IMR-90 (cell line): ENCODE results near the gene HADHA. TPM values are rescaled to one million over a fixed set of nuclear protein-coding genes. Genes with fewer than 3 reads are reported as not detected.

Source experiments
- ATAC-seq: fragments of 200-7000 bp; cut with Tn5 transposase; 2 replicates; pipeline ENCODE4 v1.9.1; 2020; ENCODE audit warnings: low read depth, mild to moderate bottlenecking, moderate library complexity
- BruUV-seq: library from RNA; stranded (reverse); fragments of 400-500 nt; replicated peaks from 2 replicates; lab custom pipeline; 2021; lab: Mats Ljungman, UMichigan
- CTCF ChIA-PET: fragments of 300-600 bp; formaldehyde crosslinking; extraction: SDS; loops from one replicate; lab custom pipeline; 2021; ENCODE audit warnings: antibody characterized with exemption; lab: Yijun Ruan, JAX
- POLR2A ChIA-PET: fragments of 300-600 bp; sonication (Branson Sonifier 250); formaldehyde crosslinking; loops from one replicate; lab custom pipeline; 2022; ENCODE audit warnings: antibody characterized with exemption; ENCODE audit not compliant: unreplicated experiment; lab: Charles Lee
- DNase-seq: peaks from one replicate; pipeline ENCODE4 v3.0.0; 2013
- H2AFZ ChIP-seq: replicated peaks from 2 replicates; pipeline ENCODE3; 2013; ENCODE audit warnings: low read length, mild to moderate bottlenecking; ENCODE audit not compliant: poor library complexity
- H2AK5ac ChIP-seq: 2 replicates; pipeline ENCODE4 v1.6.1; 2013; ENCODE audit warnings: low read depth, low read length, inconsistent platforms
- H2AK9ac ChIP-seq: replicated peaks from 2 replicates; pipeline ENCODE3; 2013; ENCODE audit warnings: mild to moderate bottlenecking, low read depth, low read length, moderate library complexity; ENCODE audit not compliant: poor library complexity
- H2BK120ac ChIP-seq: 2 replicates; pipeline ENCODE4 v1.6.1; 2013; ENCODE audit warnings: low read depth, low read length, inconsistent platforms
- H2BK15ac ChIP-seq: 3 replicates; pipeline ENCODE4 v1.6.1; 2013; ENCODE audit warnings: low read depth, low read length, inconsistent platforms
- H2BK20ac ChIP-seq: 2 replicates; pipeline ENCODE4 v1.6.1; 2013; ENCODE audit warnings: low read depth, mild to moderate bottlenecking, inconsistent platforms, low read length, moderate library complexity
- H2BK5ac ChIP-seq: 2 replicates; pipeline ENCODE4 v1.6.1; 2013; ENCODE audit warnings: mild to moderate bottlenecking, low read depth, low read length, inconsistent platforms; ENCODE audit not compliant: poor library complexity, severe bottlenecking
- H3K14ac ChIP-seq: replicated peaks from 2 replicates; pipeline ENCODE4 v1.6.1; 2013; ENCODE audit warnings: low read depth, low read length, inconsistent platforms
- H3K18ac ChIP-seq: 2 replicates; pipeline ENCODE4 v1.6.1; 2013; ENCODE audit warnings: low read depth, low read length, control low read depth
- H3K23ac ChIP-seq: 2 replicates; pipeline ENCODE4 v1.6.1; 2013; ENCODE audit warnings: low read depth, low read length, inconsistent platforms
- H3K27ac ChIP-seq: 2 replicates; pipeline ENCODE4 v1.5.1; 2013; ENCODE audit warnings: mild to moderate bottlenecking, control low read depth, low read length; ENCODE audit not compliant: insufficient read depth
- H3K27me3 ChIP-seq: 2 replicates; pipeline ENCODE4 v1.6.1; 2013; ENCODE audit warnings: low read length; ENCODE audit not compliant: control insufficient read depth, insufficient read depth
- H3K36me3 ChIP-seq: 2 replicates; pipeline ENCODE4 v1.6.1; 2013; ENCODE audit warnings: low read length, mixed read lengths; ENCODE audit not compliant: control insufficient read depth, insufficient read depth
- H3K4ac ChIP-seq: 2 replicates; pipeline ENCODE4 v1.6.1; 2013; ENCODE audit warnings: low read depth, low read length, inconsistent platforms
- H3K4me1 ChIP-seq: 2 replicates; pipeline ENCODE4 v1.6.1; 2013; ENCODE audit warnings: low read length, mixed read lengths; ENCODE audit not compliant: control insufficient read depth, insufficient read depth
- H3K4me2 ChIP-seq: 2 replicates; pipeline ENCODE4 v1.6.1; 2013; ENCODE audit warnings: low read depth, mild to moderate bottlenecking, control low read depth, low read length, moderate library complexity
- H3K4me3 ChIP-seq: 2 replicates; pipeline ENCODE4 v1.5.1; 2013; ENCODE audit warnings: low read depth, mild to moderate bottlenecking, control low read depth, low read length, moderate library complexity; ENCODE audit not compliant: insufficient read depth
- H3K56ac ChIP-seq: 2 replicates; pipeline ENCODE4 v1.6.1; 2013; ENCODE audit warnings: low read length, inconsistent platforms; ENCODE audit not compliant: insufficient read depth; ENCODE audit errors: extremely low read depth
- H3K79me1 ChIP-seq, 2 experiments: 2 replicates each; pipeline ENCODE4 v1.6.1; 2013; ENCODE audit warnings: low read length in 2 of 2, inconsistent platforms in 1 of 2, low read depth in 1 of 2
- H3K9ac ChIP-seq: 2 replicates; pipeline ENCODE4 v1.6.1; 2013; ENCODE audit warnings: low read depth, low read length, control low read depth
- H3K9me1 ChIP-seq: 2 replicates; pipeline ENCODE4 v1.6.1; 2013; ENCODE audit warnings: low read length, inconsistent platforms; ENCODE audit not compliant: insufficient read depth
- H3K9me3 ChIP-seq: 2 replicates; pipeline ENCODE4 v1.6.1; 2013; ENCODE audit warnings: low read length; ENCODE audit not compliant: control insufficient read depth, insufficient read depth
- H4K20me1 ChIP-seq: 2 replicates; pipeline ENCODE4 v1.6.1; 2013; ENCODE audit warnings: low read length, inconsistent platforms; ENCODE audit not compliant: insufficient read depth
- H4K5ac ChIP-seq: 2 replicates; pipeline ENCODE4 v1.6.1; 2013; ENCODE audit warnings: mild to moderate bottlenecking, low read depth, low read length, control low read depth
- H4K8ac ChIP-seq, 2 experiments: 2 replicates each; pipeline ENCODE4 v1.6.1; 2013; ENCODE audit warnings: low read depth in 2 of 2, low read length in 2 of 2, control low read depth in 1 of 2, inconsistent platforms in 1 of 2
- H4K91ac ChIP-seq: 2 replicates; pipeline ENCODE4 v1.6.1; 2013; ENCODE audit warnings: low read depth, low read length, inconsistent platforms; ENCODE audit not compliant: insufficient read depth
- BHLHE40 ChIP-seq: fragments of 150-350 bp; IDR thresholded peaks from 2 replicates; pipeline ENCODE4 v1.6.1; 2016; ENCODE audit warnings: mild to moderate bottlenecking, low read depth, low read length
- CEBPB ChIP-seq: IDR thresholded peaks from 2 replicates; pipeline ENCODE4 v1.6.1; 2012; ENCODE audit warnings: low read depth, low read length, improper control_type of control experiment
- CHD1 ChIP-seq: IDR thresholded peaks from 2 replicates; pipeline ENCODE4 v1.6.1; 2012; ENCODE audit warnings: low read depth, low read length, improper control_type of control experiment
- FOS ChIP-seq: fragments of 150-350 bp; IDR thresholded peaks from 2 replicates; pipeline ENCODE4 v1.6.1; 2016; ENCODE audit warnings: low read depth, low read length
- MAFK ChIP-seq: IDR thresholded peaks from 2 replicates; pipeline ENCODE4 v1.6.1; 2012; ENCODE audit warnings: low read depth, low read length, improper control_type of control experiment
- MAZ ChIP-seq: IDR thresholded peaks from 2 replicates; pipeline ENCODE4 v1.6.1; 2012; ENCODE audit warnings: low read depth, mild to moderate bottlenecking, low read length, improper control_type of control experiment, moderate library complexity, borderline replicate concordance
- MXI1 ChIP-seq: IDR thresholded peaks from 2 replicates; pipeline ENCODE4 v1.6.1; 2012; ENCODE audit warnings: low read depth, mild to moderate bottlenecking, low read length, moderate library complexity, borderline replicate concordance
- NFE2L2 ChIP-seq: fragments of 150-350 bp; IDR thresholded peaks from 2 replicates; pipeline ENCODE4 v1.6.1; 2016; ENCODE audit warnings: low read depth, mild to moderate bottlenecking, low read length
- POLR2A ChIP-seq: IDR thresholded peaks from 2 replicates; pipeline ENCODE4 v1.6.1; 2012; ENCODE audit warnings: mild to moderate bottlenecking, low read depth, low read length
- RAD21 ChIP-seq: IDR thresholded peaks from 2 replicates; pipeline ENCODE4 v1.6.1; 2012; ENCODE audit warnings: low read length, improper control_type of control experiment
- RCOR1 ChIP-seq: IDR thresholded peaks from 2 replicates; pipeline ENCODE4 v1.6.1; 2012; ENCODE audit warnings: mild to moderate bottlenecking, low read length, improper control_type of control experiment; ENCODE audit not compliant: insufficient replicate concordance
- RFX5 ChIP-seq: IDR thresholded peaks from 2 replicates; pipeline ENCODE4 v1.8.0; 2012; ENCODE audit warnings: low read depth, mild to moderate bottlenecking, low read length, moderate library complexity
- SMC3 ChIP-seq: fragments of 150-350 bp; IDR thresholded peaks from 2 replicates; pipeline ENCODE4 v1.6.1; 2016; ENCODE audit warnings: low read depth, mild to moderate bottlenecking, antibody characterized with exemption, low read length, moderate library complexity
- WGBS, 2 experiments: methylation state at CpG; one replicate each; pipeline versions ENCODE4 v1.1.5 to v1.1.7; 2013; ENCODE audit warnings: missing lambda C conversion rate in 2 of 2; ENCODE audit not compliant: insufficient read length in 1 of 2; ENCODE audit errors: extremely low coverage in 2 of 2; 5-methylcytosine and 5-hydroxymethylcytosine counted together
- dilution Hi-C: fragments of 300-500 bp; cut with HindIII; formaldehyde crosslinking; loops from one replicate; pipeline ENCODE4 v1.14.3; 2018; ENCODE audit warnings: low sequenced_read_pairs; ENCODE audit not compliant: unreplicated experiment
- in situ Hi-C: fragments of 300-500 bp; cut with MboI; formaldehyde crosslinking; loops from 3 replicates; pipeline ENCODE4 v1.14.3; 2019; ENCODE audit warnings: low sequenced_read_pairs, inconsistent platforms, mixed read lengths
- intact Hi-C: fragments of 100-400 bp; cut with micrococcal nuclease; formaldehyde crosslinking; loops from 2 replicates; pipeline ENCODE4 v1.10.0; 2022
- polyA plus RNA-seq, 3 experiments: library from polyadenylated mRNA; depleted of rRNA; stranded (reverse); fragments of >200 nt; gene quantifications; 2 replicates each; pipeline ENCODE4 v1.2.3, GENCODE V29; 2012; ENCODE audit warnings: low replicate concordance in 1 of 3
- total RNA-seq: library from RNA; depleted of rRNA; stranded (reverse); fragments of >200 nt; gene quantifications from 2 replicates; pipeline ENCODE4 v1.2.3, GENCODE V29; 2012
- TF ChIP-seq, protein P1 (sequence below): fragments of 150-350 bp; IDR thresholded peaks from 2 replicates; pipeline ENCODE4 v1.6.1; 2016; ENCODE audit warnings: low read depth, mild to moderate bottlenecking, low read length, moderate library complexity, borderline replicate concordance
- TF ChIP-seq, protein P2 (sequence below): fragments of 150-350 bp; IDR thresholded peaks from 2 replicates; pipeline ENCODE4 v1.6.1; 2017; ENCODE audit warnings: mild to moderate bottlenecking, antibody characterized with exemption, low read length, low read depth
- TF ChIP-seq, protein P3 (sequence below): conservative IDR thresholded peaks from 2 replicates; pipeline ENCODE4 v1.5.1; 2012; ENCODE audit warnings: mild to moderate bottlenecking, low read depth, low read length, improper control_type of control experiment

Gene HADHA
- total and polyA plus RNA-seq, 2 of the 4 experiments (the other 2 are of a cell fraction) = 52.7 to 111 TPM

DNA sequence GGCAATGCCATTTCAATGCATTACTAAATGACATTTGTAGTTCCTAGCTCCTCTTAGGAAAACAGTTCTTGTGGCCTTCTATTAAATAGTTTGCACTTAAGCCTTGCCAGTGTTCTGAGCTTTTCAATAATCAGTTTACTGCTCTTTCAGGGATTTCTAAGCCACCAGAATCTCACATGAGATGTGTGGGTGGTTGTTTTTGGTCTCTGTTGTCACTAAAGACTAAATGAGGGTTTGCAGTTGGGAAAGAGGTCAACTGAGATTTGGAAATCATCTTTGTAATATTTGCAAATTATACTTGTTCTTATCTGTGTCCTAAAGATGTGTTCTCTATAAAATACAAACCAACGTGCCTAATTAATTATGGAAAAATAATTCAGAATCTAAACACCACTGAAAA is 45.6 kb upstream of the HADHA start:
- ChIA-PET CTCF (no interaction called here), POLR2A (no interaction called here)
- no peaks in the 10 kb centered on the region for H3K27me3 ChIP-seq
- no peak for DNase-seq
- no peak overlapping the region for H3K23ac ChIP-seq
- in situ Hi-C loops (no loop called here), dilution Hi-C loops (no loop called here), intact Hi-C loops (no loop called here)
- no TSS peak for BruUV-seq
- H4K91ac ChIP-seq = no peak overlapping the region
- no peak overlapping the region for H3K18ac ChIP-seq
- H3K4ac ChIP-seq = no peak overlapping the region
- no peaks in the 10 kb centered on the region for H3K4me1 ChIP-seq
- H3K4me3 ChIP-seq = no peak overlapping the region
- H4K8ac ChIP-seq = no peak overlapping the region
- no peak overlapping the region for H2AK5ac ChIP-seq
- H2BK15ac ChIP-seq = no peak overlapping the region
- H3K9me1 ChIP-seq = peaks cover 2% of the 10 kb centered on the region; the same call in 1 of the 2 replicates
- no CpG with 5 or more reads among the region's 1 CpG for WGBS, 2 experiments
- no peak overlapping the region for H3K14ac ChIP-seq
- ATAC-seq = no peak
- H3K4me2 ChIP-seq = no peak overlapping the region
- H2AFZ ChIP-seq = no peak overlapping the region
- no peak overlapping the region for H3K9ac ChIP-seq
- H3K27ac ChIP-seq = no peak overlapping the region
- peaks cover 13% of the 10 kb centered on the region for H3K36me3 ChIP-seq
- H3K9me3 ChIP-seq = no peaks in the 10 kb centered on the region
- TF ChIP-seq RFX5 = no peak
- no peak for TF ChIP-seq POLR2A
- TF ChIP-seq SMC3 = no peak
- TF ChIP-seq, protein P1, sequence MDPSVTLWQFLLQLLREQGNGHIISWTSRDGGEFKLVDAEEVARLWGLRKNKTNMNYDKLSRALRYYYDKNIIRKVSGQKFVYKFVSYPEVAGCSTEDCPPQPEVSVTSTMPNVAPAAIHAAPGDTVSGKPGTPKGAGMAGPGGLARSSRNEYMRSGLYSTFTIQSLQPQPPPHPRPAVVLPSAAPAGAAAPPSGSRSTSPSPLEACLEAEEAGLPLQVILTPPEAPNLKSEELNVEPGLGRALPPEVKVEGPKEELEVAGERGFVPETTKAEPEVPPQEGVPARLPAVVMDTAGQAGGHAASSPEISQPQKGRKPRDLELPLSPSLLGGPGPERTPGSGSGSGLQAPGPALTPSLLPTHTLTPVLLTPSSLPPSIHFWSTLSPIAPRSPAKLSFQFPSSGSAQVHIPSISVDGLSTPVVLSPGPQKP = no peak
- TF ChIP-seq RCOR1 = no peak
- no peak for TF ChIP-seq MXI1
- no peak for TF ChIP-seq RAD21
- TF ChIP-seq MAFK = no peak
- TF ChIP-seq FOS = no peak
- TF ChIP-seq MAZ = no peak
- TF ChIP-seq, protein P2, sequence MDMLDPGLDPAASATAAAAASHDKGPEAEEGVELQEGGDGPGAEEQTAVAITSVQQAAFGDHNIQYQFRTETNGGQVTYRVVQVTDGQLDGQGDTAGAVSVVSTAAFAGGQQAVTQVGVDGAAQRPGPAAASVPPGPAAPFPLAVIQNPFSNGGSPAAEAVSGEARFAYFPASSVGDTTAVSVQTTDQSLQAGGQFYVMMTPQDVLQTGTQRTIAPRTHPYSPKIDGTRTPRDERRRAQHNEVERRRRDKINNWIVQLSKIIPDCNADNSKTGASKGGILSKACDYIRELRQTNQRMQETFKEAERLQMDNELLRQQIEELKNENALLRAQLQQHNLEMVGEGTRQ = no peak
- TF ChIP-seq CHD1 = no peak
- TF ChIP-seq BHLHE40 = no peak
- TF ChIP-seq, protein P3, sequence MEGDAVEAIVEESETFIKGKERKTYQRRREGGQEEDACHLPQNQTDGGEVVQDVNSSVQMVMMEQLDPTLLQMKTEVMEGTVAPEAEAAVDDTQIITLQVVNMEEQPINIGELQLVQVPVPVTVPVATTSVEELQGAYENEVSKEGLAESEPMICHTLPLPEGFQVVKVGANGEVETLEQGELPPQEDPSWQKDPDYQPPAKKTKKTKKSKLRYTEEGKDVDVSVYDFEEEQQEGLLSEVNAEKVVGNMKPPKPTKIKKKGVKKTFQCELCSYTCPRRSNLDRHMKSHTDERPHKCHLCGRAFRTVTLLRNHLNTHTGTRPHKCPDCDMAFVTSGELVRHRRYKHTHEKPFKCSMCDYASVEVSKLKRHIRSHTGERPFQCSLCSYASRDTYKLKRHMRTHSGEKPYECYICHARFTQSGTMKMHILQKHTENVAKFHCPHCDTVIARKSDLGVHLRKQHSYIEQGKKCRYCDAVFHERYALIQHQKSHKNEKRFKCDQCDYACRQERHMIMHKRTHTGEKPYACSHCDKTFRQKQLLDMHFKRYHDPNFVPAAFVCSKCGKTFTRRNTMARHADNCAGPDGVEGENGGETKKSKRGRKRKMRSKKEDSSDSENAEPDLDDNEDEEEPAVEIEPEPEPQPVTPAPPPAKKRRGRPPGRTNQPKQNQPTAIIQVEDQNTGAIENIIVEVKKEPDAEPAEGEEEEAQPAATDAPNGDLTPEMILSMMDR = no peak
- no peak for TF ChIP-seq CEBPB
- no peak for TF ChIP-seq NFE2L2
- H4K20me1 ChIP-seq = no peaks in the 10 kb centered on the region
- H2BK5ac ChIP-seq = no peak overlapping the region
- no peak overlapping the region for H2BK120ac ChIP-seq
- no peak overlapping the region for H2BK20ac ChIP-seq
- no peaks in the 10 kb centered on the region for H3K79me1 ChIP-seq
- H4K5ac ChIP-seq = no peak overlapping the region
- H3K56ac ChIP-seq = no peak overlapping the region
- no peak overlapping the region for H2AK9ac ChIP-seq
